ENCODE data around the gene RIT2.
A peak's percentile ranks its signal among the peaks of the same experiment; 100 is the strongest.

Gene RIT2

GRCh38 chr18:42906761-42907160 lies 208.7 kb downstream of the RIT2 start:
- Histone ChIP-seq H3K79me2 (ENCODE audit: low read length) (no peaks in the 10 kb centered on the region), H2AFZ (ENCODE audit: low read depth, low read length) (no peak overlapping the region), H3K9ac (ENCODE audit: low read length) (no peak overlapping the region), H3K27ac (ENCODE audit: low read length) (no peak overlapping the region), H3K9me3 (ENCODE audit: insufficient read depth, low read length) (no peaks in the 10 kb centered on the region), H3K36me3 (replicated peaks; ENCODE audit: low read depth, low read length) (no peaks in the 10 kb centered on the region), H3K27me3 (ENCODE audit: low read depth, low read length) (no peaks in the 10 kb centered on the region), H3K4me2 (ENCODE audit: low read length) (no peak overlapping the region), H3K4me1 (ENCODE audit: low read length) (no peaks in the 10 kb centered on the region), H4K20me1 (ENCODE audit: insufficient read depth, low read length) (no peaks in the 10 kb centered on the region), H3K4me3 (ENCODE audit: low read length) (no peak overlapping the region)
- TF ChIP-seq CTCF (IDR thresholded peaks at IDR 0.05; ENCODE audit: low read depth, low read length) (no peak), EZH2phosphoT487 (IDR thresholded peaks at IDR 0.05; ENCODE audit: low read depth) (no peak)

GRCh38 chr18:42901161-42901560 lies 214.3 kb downstream of the RIT2 start:
- Histone ChIP-seq H3K4me1 (ENCODE audit: low read length) (peaks cover 19% of the 10 kb centered on the region), H2AFZ (ENCODE audit: low read depth, low read length) (peak overlapping the region; percentile 20; the same call in 1 of the 2 replicates), H3K9ac (ENCODE audit: low read length) (no peak overlapping the region), H4K20me1 (ENCODE audit: insufficient read depth, low read length) (no peaks in the 10 kb centered on the region), H3K36me3 (replicated peaks; ENCODE audit: low read depth, low read length) (no peaks in the 10 kb centered on the region), H3K4me2 (ENCODE audit: low read length) (no peak overlapping the region), H3K27me3 (ENCODE audit: low read depth, low read length) (no peaks in the 10 kb centered on the region), H3K27ac (ENCODE audit: low read length) (no peak overlapping the region), H3K9me3 (ENCODE audit: insufficient read depth, low read length) (no peaks in the 10 kb centered on the region), H3K4me3 (ENCODE audit: low read length) (no peak overlapping the region), H3K79me2 (ENCODE audit: low read length) (no peaks in the 10 kb centered on the region)
- TF ChIP-seq CTCF (IDR thresholded peaks at IDR 0.05; ENCODE audit: low read depth, low read length) (no peak), EZH2phosphoT487 (IDR thresholded peaks at IDR 0.05; ENCODE audit: low read depth) (no peak)

- Histone ChIP-seq H3K4me3 (ENCODE audit: low read length) (no peak overlapping the region), H3K27me3 (ENCODE audit: low read depth, low read length) (no peaks in the 10 kb centered on the region), H3K27ac (ENCODE audit: low read length) (no peak overlapping the region), H2AFZ (ENCODE audit: low read depth, low read length) (no peak overlapping the region), H4K20me1 (ENCODE audit: insufficient read depth, low read length) (no peaks in the 10 kb centered on the region), H3K4me1 (ENCODE audit: low read length) (peaks cover 13% of the 10 kb centered on the region), H3K4me2 (ENCODE audit: low read length) (no peak overlapping the region), H3K9me3 (ENCODE audit: insufficient read depth, low read length) (no peaks in the 10 kb centered on the region), H3K9ac (ENCODE audit: low read length) (no peak overlapping the region), H3K79me2 (ENCODE audit: low read length) (no peaks in the 10 kb centered on the region), H3K36me3 (replicated peaks; ENCODE audit: low read depth, low read length) (no peaks in the 10 kb centered on the region)
- no peak for TF ChIP-seq CTCF (IDR thresholded peaks at IDR 0.05; ENCODE audit: low read depth, low read length)
- TF ChIP-seq EZH2phosphoT487 (IDR thresholded peaks at IDR 0.05; ENCODE audit: low read depth) = no peak
Observed at GRCh38 chr18:42893977-42894376, 221.5 kb downstream of the RIT2 start.

GRCh38 chr18:42892181-42892580 lies 223.3 kb downstream of the RIT2 start:
- H3K79me2 ChIP-seq (ENCODE audit: low read length) = no peaks in the 10 kb centered on the region
- TF ChIP-seq EZH2phosphoT487 (IDR thresholded peaks at IDR 0.05; ENCODE audit: low read depth) (no peak), CTCF (IDR thresholded peaks at IDR 0.05; ENCODE audit: low read depth, low read length) (no peak)
- H2AFZ ChIP-seq (ENCODE audit: low read depth, low read length) = no peak overlapping the region
- H3K4me1 ChIP-seq (ENCODE audit: low read length) = peaks cover 11% of the 10 kb centered on the region
- H3K27me3 ChIP-seq (ENCODE audit: low read depth, low read length) = no peaks in the 10 kb centered on the region
- no peaks in the 10 kb centered on the region for H3K36me3 ChIP-seq (replicated peaks; ENCODE audit: low read depth, low read length)
- H3K9me3 ChIP-seq (ENCODE audit: insufficient read depth, low read length) = no peaks in the 10 kb centered on the region
- H3K9ac ChIP-seq (ENCODE audit: low read length) = no peak overlapping the region
- H4K20me1 ChIP-seq (ENCODE audit: insufficient read depth, low read length) = no peaks in the 10 kb centered on the region
- no peak overlapping the region for H3K4me2 ChIP-seq (ENCODE audit: low read length)
- no peak overlapping the region for H3K4me3 ChIP-seq (ENCODE audit: low read length)
- no peak overlapping the region for H3K27ac ChIP-seq (ENCODE audit: low read length)

Measured in OCI-LY3 (cell line).